Stimulated activated CD4-positive, alpha-beta T cell treated with anti-CD3 and anti-CD28 coated beads, Interleukin-1b, Interleukin-23, amount 100 ng/mL, for 1 hour (primary cell): ENCODE measurements around the gene CDH12.
"Not testable (repeated sequence)": the region's sequence is repeated elsewhere in the genome, so short reads cannot be mapped to it uniquely, and the experiment has no call there.

ENCODE experiments used
- DNase-seq, 2 donors: peaks; one replicate each; pipeline ENCODE4 v3.0.0-alpha.2; 2020; ENCODE audit warnings: low read depth in 2 of 2

The CDH12 gene

GRCh38 chr5:22567983-22568382, 285.2 kb downstream of the CDH12 start:
- no peak for DNase-seq

GRCh38 chr5:22560147-22560546, 293.0 kb downstream of the CDH12 start:
- DNase-seq = no peak

- DNase-seq = no peak
Observed at GRCh38 chr5:22557251-22557650, 295.9 kb downstream of the CDH12 start.

GRCh38 chr5:22554475-22554874, 298.7 kb downstream of the CDH12 start:
- no peak for DNase-seq

GRCh38 chr5:22549876-22550671, 303.1 kb downstream of the CDH12 start:
- DNase-seq = no peak

GRCh38 chr5:22542340-22542739, 310.8 kb downstream of the CDH12 start:
- no peak for DNase-seq

GRCh38 chr5:22541037-22541436, 312.1 kb downstream of the CDH12 start:
- no peak for DNase-seq

- no peak for DNase-seq
Observed at GRCh38 chr5:22539762-22540161, 313.4 kb downstream of the CDH12 start.

- no peak for DNase-seq
Observed at GRCh38 chr5:22531986-22532385, 321.2 kb downstream of the CDH12 start.

GRCh38 chr5:22521521-22521920, 331.6 kb downstream of the CDH12 start:
- DNase-seq = no peak

- not testable (repeated sequence) for DNase-seq
Observed at GRCh38 chr5:22516497-22516896, 336.6 kb downstream of the CDH12 start.

GRCh38 chr5:22514231-22514630, 338.9 kb downstream of the CDH12 start:
- DNase-seq = no peak

- no peak for DNase-seq
Observed at GRCh38 chr5:22505891-22506290, 347.3 kb downstream of the CDH12 start.

- no peak for DNase-seq
Observed at GRCh38 chr5:22504411-22504810, 348.7 kb downstream of the CDH12 start.

- DNase-seq = no peak
Observed at GRCh38 chr5:22500556-22500955, 352.6 kb downstream of the CDH12 start.

GRCh38 chr5:22496666-22497065, 356.5 kb downstream of the CDH12 start:
- DNase-seq = no peak

GRCh38 chr5:22495016-22495720, 358.0 kb downstream of the CDH12 start:
- no peak for DNase-seq

GRCh38 chr5:22488427-22488826, 364.7 kb downstream of the CDH12 start:
- no peak for DNase-seq

- no peak for DNase-seq
Observed at GRCh38 chr5:22480305-22480704, 372.8 kb downstream of the CDH12 start.

GRCh38 chr5:22473886-22474285, 379.3 kb downstream of the CDH12 start:
- DNase-seq = no peak

GRCh38 chr5:22471154-22471553, 382.0 kb downstream of the CDH12 start:
- no peak for DNase-seq

- DNase-seq = no peak
Observed at GRCh38 chr5:22470408-22470807, 382.7 kb downstream of the CDH12 start.

- DNase-seq = no peak
Observed at GRCh38 chr5:22465616-22466015, 387.5 kb downstream of the CDH12 start.
